Measurements from ENCODE around the gene FCN2.

FCN2 gene

DNA sequence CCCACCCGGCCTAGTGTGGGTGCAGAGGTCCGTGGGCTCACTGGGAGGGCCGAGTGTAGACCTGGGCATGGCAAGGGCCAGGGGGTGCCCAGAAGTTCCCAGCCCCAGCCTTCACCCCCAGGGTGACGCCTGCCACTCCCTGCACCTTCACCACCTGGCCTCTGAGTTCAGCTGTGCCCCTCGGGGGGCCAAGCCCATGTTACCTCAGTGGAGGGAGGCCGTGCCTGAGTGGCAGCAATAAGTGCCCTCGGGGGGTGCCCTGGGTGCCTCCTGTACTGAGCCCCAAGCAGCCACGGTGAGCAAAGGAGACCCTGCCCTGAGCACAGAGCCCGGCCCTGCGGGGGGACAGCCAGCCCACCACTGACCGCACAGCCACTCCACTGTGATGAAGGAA lies 10.3 kb upstream of the FCN2 start:
- TF ChIP-seq, protein P1, sequence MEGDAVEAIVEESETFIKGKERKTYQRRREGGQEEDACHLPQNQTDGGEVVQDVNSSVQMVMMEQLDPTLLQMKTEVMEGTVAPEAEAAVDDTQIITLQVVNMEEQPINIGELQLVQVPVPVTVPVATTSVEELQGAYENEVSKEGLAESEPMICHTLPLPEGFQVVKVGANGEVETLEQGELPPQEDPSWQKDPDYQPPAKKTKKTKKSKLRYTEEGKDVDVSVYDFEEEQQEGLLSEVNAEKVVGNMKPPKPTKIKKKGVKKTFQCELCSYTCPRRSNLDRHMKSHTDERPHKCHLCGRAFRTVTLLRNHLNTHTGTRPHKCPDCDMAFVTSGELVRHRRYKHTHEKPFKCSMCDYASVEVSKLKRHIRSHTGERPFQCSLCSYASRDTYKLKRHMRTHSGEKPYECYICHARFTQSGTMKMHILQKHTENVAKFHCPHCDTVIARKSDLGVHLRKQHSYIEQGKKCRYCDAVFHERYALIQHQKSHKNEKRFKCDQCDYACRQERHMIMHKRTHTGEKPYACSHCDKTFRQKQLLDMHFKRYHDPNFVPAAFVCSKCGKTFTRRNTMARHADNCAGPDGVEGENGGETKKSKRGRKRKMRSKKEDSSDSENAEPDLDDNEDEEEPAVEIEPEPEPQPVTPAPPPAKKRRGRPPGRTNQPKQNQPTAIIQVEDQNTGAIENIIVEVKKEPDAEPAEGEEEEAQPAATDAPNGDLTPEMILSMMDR (IDR thresholded peaks at IDR 0.05): no peak
- H3K27ac ChIP-seq: no peak overlapping the region
- no peak for DNase-seq (ENCODE audit: low spot score)

DNA sequence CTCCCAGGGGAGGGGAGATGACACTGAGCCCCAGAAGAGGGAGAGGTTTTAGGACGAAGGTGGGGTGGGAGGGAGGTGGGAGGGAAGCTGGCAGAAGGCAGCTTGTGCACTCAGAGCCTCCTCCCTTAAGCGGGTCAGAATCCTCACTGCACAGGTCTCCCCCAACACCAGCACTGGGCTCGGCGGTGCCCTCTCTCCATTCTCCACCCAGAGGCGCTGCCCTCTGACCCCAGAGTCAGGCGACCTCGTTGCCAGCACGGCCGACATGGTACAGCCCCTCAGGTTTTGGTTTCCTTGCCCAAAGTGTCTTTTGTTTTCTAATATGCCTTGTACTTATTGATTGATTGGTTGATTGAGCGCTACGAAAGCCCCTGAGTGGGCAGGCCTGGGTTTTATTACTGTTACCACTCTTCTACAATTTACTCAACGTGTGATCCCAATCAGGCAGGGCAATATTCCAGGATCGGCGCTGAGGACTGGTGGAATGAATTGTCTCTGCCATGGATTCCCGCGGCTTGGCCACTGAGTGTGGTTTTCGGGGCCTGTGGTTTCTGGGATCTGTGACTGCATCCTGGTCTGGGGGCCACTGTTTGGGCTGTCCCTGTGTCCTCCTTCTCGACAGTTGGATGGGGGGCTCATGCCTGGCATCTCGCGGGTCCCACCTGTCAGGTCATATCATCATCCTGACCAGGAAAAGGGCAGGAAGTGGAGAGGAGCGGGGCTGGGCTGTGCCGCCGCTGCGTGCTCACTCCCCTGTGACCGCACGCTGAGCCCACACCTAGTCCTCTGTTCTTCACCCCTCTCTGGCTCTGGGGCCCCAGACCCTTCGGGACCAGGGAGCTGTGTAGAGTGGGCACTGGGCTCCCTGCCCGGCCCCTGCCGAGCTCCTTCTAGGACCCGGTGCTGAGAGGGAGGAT lies 9.6 kb upstream of the FCN2 start:
- peak; percentile 59 for DNase-seq (ENCODE audit: low spot score)
- Histone ChIP-seq H3K4me3 (no peak overlapping the region), H3K27ac (no peak overlapping the region)
- TF ChIP-seq, protein P1 (IDR thresholded peaks at IDR 0.05): no peak

More for the DNA sequence above, 10.3 kb upstream of the FCN2 start:
- H3K4me3 ChIP-seq: no peak overlapping the region

- H3K4me3 ChIP-seq: no peak overlapping the region
- H3K27ac ChIP-seq: no peak overlapping the region
- DNase-seq (ENCODE audit: low spot score): peak; percentile 29
- TF ChIP-seq, protein P1 (IDR thresholded peaks at IDR 0.05): no peak
Measured at GRCh38 chr9:134871697-134872340, 8.8 kb upstream of the FCN2 start.

DNA sequence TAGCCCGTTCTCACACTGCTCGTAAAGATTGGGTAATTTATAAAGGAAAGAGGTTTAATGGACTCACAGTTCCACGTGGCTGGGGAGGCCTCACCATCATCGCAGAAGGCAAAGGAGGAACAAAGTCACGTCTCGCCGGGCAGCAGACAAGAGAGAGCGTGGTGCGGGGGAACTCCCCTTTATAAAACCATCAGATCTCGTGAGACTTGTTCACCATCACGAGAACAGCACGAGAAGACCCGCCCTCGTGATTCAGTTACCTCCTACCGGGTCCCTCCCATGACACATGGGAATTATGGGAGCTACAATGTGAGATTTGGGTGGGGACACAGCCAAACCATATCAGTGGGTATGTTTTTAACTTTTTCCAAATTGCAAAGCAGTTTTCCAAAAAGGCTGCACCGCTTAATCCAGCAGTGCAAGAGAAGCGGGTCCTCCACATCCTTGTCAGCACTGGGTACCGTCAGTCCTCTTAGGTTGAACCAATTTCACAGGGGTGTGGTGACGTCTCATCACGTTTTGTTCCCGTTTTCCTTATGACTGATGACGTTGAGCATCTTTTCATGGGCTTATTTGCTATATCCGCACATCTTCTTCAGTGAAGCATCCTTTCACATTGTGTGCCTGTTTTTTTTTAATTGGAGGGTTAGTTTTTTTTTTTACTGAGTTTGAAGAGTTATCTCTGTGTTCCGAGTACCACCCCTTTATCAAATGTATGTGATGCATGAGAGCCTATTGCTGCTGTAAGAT lies 8.0 kb upstream of the FCN2 start:
- DNase-seq (ENCODE audit: low spot score): peak; percentile 60
- TF ChIP-seq, protein P1 (IDR thresholded peaks at IDR 0.05): no peak
- H3K4me3 ChIP-seq: no peak overlapping the region
- no peak overlapping the region for H3K27ac ChIP-seq

DNA sequence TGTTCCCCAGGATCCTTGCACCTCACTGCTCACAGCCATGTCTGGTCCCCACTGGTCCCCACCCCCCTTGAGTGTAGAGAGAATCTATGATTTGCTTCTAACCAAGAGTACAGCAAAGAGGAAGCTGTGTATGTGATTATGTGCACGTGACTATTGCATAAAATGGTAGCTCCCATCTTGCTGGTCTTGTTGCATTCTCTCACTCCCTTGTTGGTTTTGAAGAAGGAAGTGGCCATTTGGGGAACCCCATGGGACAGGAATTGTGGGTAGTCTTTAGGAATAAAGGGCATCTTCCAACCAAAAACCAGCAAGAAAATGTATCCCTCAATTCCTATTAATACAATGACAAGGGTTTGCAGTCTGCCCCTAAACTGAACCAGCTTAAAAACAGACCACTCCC lies 5.2 kb upstream of the FCN2 start:
- Histone ChIP-seq H3K4me3 (no peak overlapping the region), H3K27ac (no peak overlapping the region)
- TF ChIP-seq, protein P1 (IDR thresholded peaks at IDR 0.05): no peak
- peak; percentile 41 for DNase-seq (ENCODE audit: low spot score)

- peak; percentile 49 for DNase-seq (ENCODE audit: low spot score)
Measured at GRCh38 chr9:134877541-134877940, 3.1 kb upstream of the FCN2 start.

More at GRCh38 chr9:134877541-134877940, 3.1 kb upstream of the FCN2 start:
- no peak overlapping the region for H3K4me3 ChIP-seq
- H3K27ac ChIP-seq: no peak overlapping the region
- TF ChIP-seq, protein P1 (IDR thresholded peaks at IDR 0.05): no peak

Data from coronary artery (tissue), 2 donors.